Stomach (tissue), 9 donors: ENCODE data around the gene FOXE3. TPM values are rescaled to one million over a fixed set of nuclear protein-coding genes. Genes with fewer than 3 reads are reported as not detected.

Experiments used
- DNase-seq, 2 donors: peaks; one replicate each; pipeline versions ENCODE4 v3.0.0 to v3.0.0-alpha.2; 2013 to 2019
- H3K27ac ChIP-seq, 5 donors: fragments of 200-600 bp in 4 of 5; sonication (generic) in 4 of 5; one replicate each; pipeline ENCODE4 v1.5.1; 2013 to 2019; ENCODE audit warnings: mild to moderate bottlenecking in 1 of 5, moderate library complexity in 1 of 5
- H3K27me3 ChIP-seq, 3 donors: fragments of 200-600 bp; sonication (generic); one replicate each; pipeline ENCODE4 v1.5.1; 2017 to 2019; ENCODE audit warnings: mixed run types in 1 of 3
- H3K36me3 ChIP-seq, 4 donors: fragments of 200-600 bp; sonication (generic); 1 replicate in 3 of 4; 2 replicates in 1 of 4; pipeline ENCODE4 v1.5.1; 2016 to 2019
- H3K4me1 ChIP-seq, 4 donors: fragments of 200-600 bp; sonication (generic); one replicate each; pipeline ENCODE4 v1.5.1; 2016 to 2019
- H3K4me3 ChIP-seq, 4 donors: fragments of 200-600 bp; sonication (generic) in 3 of 4; one replicate each; pipeline ENCODE4 v1.5.1; 2016 to 2019; ENCODE audit warnings: mild to moderate bottlenecking in 1 of 4
- H3K9me3 ChIP-seq, 4 donors: fragments of 200-600 bp; sonication (generic); one replicate each; pipeline ENCODE4 v1.5.1; 2016 to 2019
- EP300 ChIP-seq: sonication (generic); formaldehyde crosslinking; IDR thresholded peaks from one replicate; pipeline ENCODE4 v1.6.1; 2017; ENCODE audit warnings: antibody characterized with exemption
- POLR2A ChIP-seq, 4 donors: fragments of 450-650 bp; IDR thresholded peaks; one replicate each; pipeline ENCODE4 v1.6.1; 2016; ENCODE audit warnings: antibody characterized with exemption in 4 of 4, control low read depth in 2 of 4, mild to moderate bottlenecking in 1 of 4, moderate library complexity in 1 of 4
- POLR2AphosphoS5 ChIP-seq, 3 donors: sonication (generic); formaldehyde crosslinking; IDR thresholded peaks; one replicate each; pipeline ENCODE4 v1.6.1; 2016; ENCODE audit warnings: antibody characterized with exemption in 3 of 3
- WGBS, 5 donors: extraction: QIAGEN DNeasy Blood & Tissue Kit in 3 of 5; methylation state at CpG; one replicate each; pipeline versions ENCODE4 v1.1.5 to v1.1.7; 2013 to 2018; 5-methylcytosine and 5-hydroxymethylcytosine counted together
- intact Hi-C: fragments of 100-400 bp; cut with DNase I; formaldehyde crosslinking; loops from one replicate; pipeline ENCODE4 v1.15.1; 2023; ENCODE audit warnings: low total_unique reads
- polyA plus RNA-seq, 3 donors: library from polyadenylated mRNA; stranded (reverse); fragments of 200-250 nt; gene quantifications; one replicate each; pipeline ENCODE4 v1.2.3, GENCODE V29; 2013
- total RNA-seq, 5 donors: library from RNA; depleted of rRNA; stranded (reverse); fragments of >200 nt; gene quantifications; one replicate each; pipeline versions ENCODE4 v1.1.0 to v1.2.3, GENCODE V29; 2014 to 2016
- TF ChIP-seq, protein P1 (sequence below), 7 experiments: fragments of 450-650 bp in 4 of 7; fragments of 200-600 bp in 3 of 7; sonication (generic) in 3 of 7; IDR thresholded peaks; one replicate each; pipeline ENCODE4 v1.5.1; 2016 to 2019; ENCODE audit warnings: antibody characterized with exemption in 7 of 7, control low read depth in 2 of 7, mild to moderate bottlenecking in 1 of 7
- donor health status: healthy with polysubstance abuse.
- donor health status: Bipolar disorder and iron deficiency.
- donor health status: healthy.

The FOXE3 gene
- total and polyA plus RNA-seq, 8 donors = not detected

GRCh38 chr1:47389731-47390130 is 26.4 kb upstream of the FOXE3 start:
- intact Hi-C loops = no loop called here
- TF ChIP-seq, protein P1, sequence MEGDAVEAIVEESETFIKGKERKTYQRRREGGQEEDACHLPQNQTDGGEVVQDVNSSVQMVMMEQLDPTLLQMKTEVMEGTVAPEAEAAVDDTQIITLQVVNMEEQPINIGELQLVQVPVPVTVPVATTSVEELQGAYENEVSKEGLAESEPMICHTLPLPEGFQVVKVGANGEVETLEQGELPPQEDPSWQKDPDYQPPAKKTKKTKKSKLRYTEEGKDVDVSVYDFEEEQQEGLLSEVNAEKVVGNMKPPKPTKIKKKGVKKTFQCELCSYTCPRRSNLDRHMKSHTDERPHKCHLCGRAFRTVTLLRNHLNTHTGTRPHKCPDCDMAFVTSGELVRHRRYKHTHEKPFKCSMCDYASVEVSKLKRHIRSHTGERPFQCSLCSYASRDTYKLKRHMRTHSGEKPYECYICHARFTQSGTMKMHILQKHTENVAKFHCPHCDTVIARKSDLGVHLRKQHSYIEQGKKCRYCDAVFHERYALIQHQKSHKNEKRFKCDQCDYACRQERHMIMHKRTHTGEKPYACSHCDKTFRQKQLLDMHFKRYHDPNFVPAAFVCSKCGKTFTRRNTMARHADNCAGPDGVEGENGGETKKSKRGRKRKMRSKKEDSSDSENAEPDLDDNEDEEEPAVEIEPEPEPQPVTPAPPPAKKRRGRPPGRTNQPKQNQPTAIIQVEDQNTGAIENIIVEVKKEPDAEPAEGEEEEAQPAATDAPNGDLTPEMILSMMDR (IDR thresholded peaks at IDR 0.05) = no peak
- TF ChIP-seq POLR2AphosphoS5 (IDR thresholded peaks at IDR 0.05) = no peak
- no peak for TF ChIP-seq EP300
- no peak for TF ChIP-seq POLR2A (IDR thresholded peaks at IDR 0.05)
- Histone ChIP-seq H3K36me3 (no peaks in the 10 kb centered on the region), H3K4me3 (no peak overlapping the region), H3K4me1 (peaks cover 0 to 17% (median 9%) of the 10 kb centered on the region in 4 donors), H3K9me3 (no peaks in the 10 kb centered on the region), H3K27ac (no peak overlapping the region), H3K27me3 (peaks cover 0 to 12% (median 0%) of the 10 kb centered on the region in 3 donors)
- DNase-seq = no peak
- 27 to 43% (median 41%) methylated on average over 2 of the region's 2 CpGs for WGBS, 5 donors

DNA sequence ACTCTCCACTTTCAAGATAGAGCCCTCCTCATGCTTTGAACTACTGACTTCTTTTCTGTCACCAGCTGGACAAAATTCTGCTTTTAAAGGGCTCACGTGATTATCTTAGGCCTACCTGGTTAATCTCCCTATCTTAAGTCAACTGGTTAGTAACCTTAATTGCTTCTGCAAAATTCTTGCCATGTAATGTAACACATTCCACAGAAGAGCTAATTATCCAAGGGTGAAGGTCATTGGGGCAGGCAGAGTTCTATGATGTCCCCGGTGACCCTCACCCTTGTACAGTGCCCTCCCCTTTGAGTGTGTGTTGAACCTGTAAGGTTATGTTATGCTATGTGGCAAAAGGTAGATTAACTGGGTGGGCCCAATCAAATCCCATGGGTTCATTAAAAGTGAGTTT is 25.2 kb upstream of the FOXE3 start:
- Histone ChIP-seq H3K9me3 (no peaks in the 10 kb centered on the region), H3K4me3 (no peak overlapping the region), H3K4me1 (peaks cover 0 to 17% (median 9%) of the 10 kb centered on the region in 4 donors), H3K27me3 (peaks cover 0 to 16% (median 0%) of the 10 kb centered on the region in 3 donors), H3K27ac (no peak overlapping the region), H3K36me3 (no peaks in the 10 kb centered on the region)
- intact Hi-C loops = no loop called here
- no peak for TF ChIP-seq POLR2AphosphoS5 (IDR thresholded peaks at IDR 0.05)
- TF ChIP-seq, protein P1 (IDR thresholded peaks at IDR 0.05) = no peak
- TF ChIP-seq EP300 = no peak
- 38 to 60% (median 50%) methylated on average over 2 of the region's 2 CpGs for WGBS, 5 donors
- DNase-seq = no peak

GRCh38 chr1:47393141-47393540 is 22.9 kb upstream of the FOXE3 start:
- Histone ChIP-seq H3K9me3 (no peaks in the 10 kb centered on the region), H3K4me3 (no peak overlapping the region), H3K36me3 (no peaks in the 10 kb centered on the region), H3K27ac (no peak overlapping the region), H3K4me1 (peaks cover 0 to 10% (median 6%) of the 10 kb centered on the region in 4 donors), H3K27me3 (peaks cover 0 to 36% (median 0%) of the 10 kb centered on the region in 3 donors)
- no peak for DNase-seq
- TF ChIP-seq EP300 = no peak
- TF ChIP-seq POLR2A (IDR thresholded peaks at IDR 0.05) = no peak
- TF ChIP-seq POLR2AphosphoS5 (IDR thresholded peaks at IDR 0.05) = no peak
- TF ChIP-seq, protein P1 (IDR thresholded peaks at IDR 0.05) = no peak
- 63 to 72% (median 65%) methylated on average over 5 of the region's 5 CpGs for WGBS, 5 donors
- intact Hi-C loops = no loop called here

GRCh38 chr1:47395433-47395832 is 20.7 kb upstream of the FOXE3 start:
- Histone ChIP-seq H3K9me3 (no peaks in the 10 kb centered on the region), H3K36me3 (no peaks in the 10 kb centered on the region), H3K27ac (no peak overlapping the region), H3K4me1 (no peaks in the 10 kb centered on the region), H3K4me3 (no peak overlapping the region), H3K27me3 (peaks cover 0 to 52% (median 0%) of the 10 kb centered on the region in 3 donors)
- intact Hi-C loops = no loop called here
- TF ChIP-seq, protein P1 (IDR thresholded peaks at IDR 0.05) = no peak
- TF ChIP-seq POLR2AphosphoS5 (IDR thresholded peaks at IDR 0.05) (no peak), POLR2A (IDR thresholded peaks at IDR 0.05) (no peak), EP300 (no peak)
- WGBS, 5 donors = 71 to 87% (median 81%) methylated on average over 3 of the region's 3 CpGs
- no peak for DNase-seq
